Stimulated activated CD4-positive, alpha-beta T cell treated with anti-CD3 and anti-CD28 coated beads, Interleukin-15, amount 100 ng/mL, for 1 hour (primary cell): ENCODE measurements around the gene HTATIP2.
"Not testable (repeated sequence)": the region's sequence is repeated elsewhere in the genome, so short reads cannot be mapped to it uniquely, and the experiment has no call there.

ENCODE experiments used
- DNase-seq, 2 donors: peaks; one replicate each; pipeline ENCODE4 v3.0.0-alpha.2; 2020; ENCODE audit warnings: low read depth in 1 of 2, low spot score in 1 of 2

The HTATIP2 gene

DNA sequence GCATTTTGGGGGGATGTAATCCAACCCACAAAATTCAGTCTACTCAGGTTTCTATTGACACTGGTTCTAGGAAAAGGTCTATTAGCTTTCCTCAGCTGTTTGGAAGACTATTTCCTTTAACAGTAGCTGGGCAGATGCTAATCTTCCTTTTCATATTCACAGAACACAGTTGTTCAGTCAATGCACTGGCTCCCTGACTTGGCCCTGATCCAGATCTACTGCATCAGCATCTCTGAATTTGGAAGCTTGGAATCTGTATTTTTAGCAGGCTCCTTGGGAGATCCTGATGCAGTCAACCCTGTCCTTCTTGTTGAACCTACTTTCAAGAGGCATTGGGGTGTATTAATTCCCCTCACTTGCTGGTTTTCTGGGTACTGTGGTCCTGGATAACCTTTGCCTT is 6.3 kb downstream of the HTATIP2 start:
- DNase-seq = no peak

DNA sequence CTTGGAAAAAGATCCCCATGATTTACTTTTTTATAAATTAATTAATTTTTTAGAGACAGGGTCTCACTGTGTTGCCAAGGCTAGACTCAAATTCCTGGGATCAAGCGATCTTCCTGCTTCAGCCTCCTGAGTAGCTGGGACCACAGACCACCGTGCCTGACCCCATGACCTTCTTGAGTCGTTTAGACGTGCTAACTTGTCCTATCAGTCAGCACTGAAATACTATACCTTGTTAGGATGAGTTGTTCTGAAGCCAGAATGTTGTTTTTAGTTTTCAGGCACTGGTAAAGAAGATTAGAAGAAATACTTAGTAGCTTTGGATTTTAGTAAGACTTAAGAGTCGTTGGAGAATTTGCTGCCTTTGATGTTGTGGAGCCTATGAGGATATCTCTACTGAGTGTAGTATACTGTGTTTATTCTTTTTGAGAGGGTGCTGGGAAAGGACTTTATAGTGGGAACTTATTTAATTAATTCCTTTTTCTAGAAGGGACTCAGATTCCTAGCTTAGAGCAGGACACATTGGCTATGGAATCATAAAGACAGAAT is 8.6 kb downstream of the HTATIP2 start:
- no peak for DNase-seq

DNA sequence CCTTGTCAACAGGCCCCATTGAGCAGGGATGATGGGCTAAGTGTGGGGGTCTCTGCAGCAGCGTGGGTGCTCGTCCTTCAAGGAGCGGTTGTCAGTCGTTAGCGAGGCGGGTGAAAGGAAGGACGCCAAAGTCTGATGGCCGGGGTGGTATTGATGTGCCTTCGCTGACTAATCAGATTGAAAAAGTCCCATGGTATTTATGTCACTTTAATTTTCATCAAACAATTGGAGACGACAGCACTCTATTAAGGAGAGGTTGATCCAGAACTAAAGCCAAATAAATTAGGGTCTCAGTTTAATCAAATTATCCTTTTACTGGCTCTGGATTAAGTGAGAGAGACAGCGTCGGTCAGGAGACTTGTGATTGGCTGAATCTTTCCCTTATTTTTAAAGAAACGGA is 9.6 kb downstream of the HTATIP2 start:
- DNase-seq = no peak

DNA sequence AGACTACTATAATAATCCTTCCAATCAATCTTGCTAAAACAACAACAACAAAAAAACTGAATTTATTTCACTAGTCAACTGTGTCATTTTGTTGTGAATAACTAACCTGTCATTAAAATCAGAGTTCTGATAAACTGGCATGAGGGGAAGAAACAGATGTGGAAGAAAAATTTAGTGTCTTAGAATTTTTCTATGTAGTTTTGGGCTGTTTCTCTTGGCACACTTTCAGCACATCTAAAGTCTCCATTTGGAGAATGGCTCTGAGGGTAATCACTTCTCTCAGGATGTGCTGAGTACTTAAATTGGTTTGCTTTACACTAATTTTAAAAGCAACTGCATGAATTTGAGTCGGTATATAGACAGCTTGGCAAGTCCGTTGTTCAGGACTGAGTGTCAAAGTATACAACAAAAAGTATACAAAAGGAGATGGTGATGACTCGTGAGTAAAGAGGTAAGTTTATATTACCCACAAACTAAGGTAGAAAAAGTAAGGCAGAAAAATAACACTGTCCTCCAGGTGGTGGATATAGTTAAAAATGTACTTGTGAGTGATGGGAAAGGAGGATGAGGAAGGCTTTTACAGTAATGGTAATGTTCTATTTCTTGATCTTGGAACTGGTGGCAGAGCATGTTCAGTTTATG is 10.2 kb downstream of the HTATIP2 start:
- DNase-seq = no peak

DNA sequence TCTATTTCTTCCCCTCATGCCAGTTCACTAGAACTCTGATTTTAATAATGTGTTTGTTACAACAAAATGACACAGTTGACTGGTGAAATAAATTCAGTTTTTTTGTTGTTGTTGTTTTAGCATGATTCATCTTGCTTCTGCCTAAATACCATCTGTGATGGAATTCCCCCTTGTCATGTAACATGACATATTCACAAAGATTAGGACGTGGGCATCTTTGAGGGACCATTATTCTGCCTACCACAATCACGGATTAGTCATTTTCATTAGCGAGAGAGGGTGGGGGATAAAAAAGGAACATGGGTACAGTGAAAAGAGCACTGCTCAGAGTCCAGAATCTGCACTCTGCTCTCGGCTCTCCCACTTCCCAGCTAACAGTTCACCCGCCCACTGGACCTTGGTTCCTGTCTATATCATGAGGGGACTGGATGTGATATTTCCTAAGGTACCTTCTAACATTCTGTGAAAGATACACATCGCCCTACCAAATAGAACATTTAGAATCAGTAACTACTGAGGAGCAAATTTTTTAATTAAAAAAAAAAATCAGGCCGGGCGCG is 11.3 kb downstream of the HTATIP2 start:
- no peak for DNase-seq

DNA sequence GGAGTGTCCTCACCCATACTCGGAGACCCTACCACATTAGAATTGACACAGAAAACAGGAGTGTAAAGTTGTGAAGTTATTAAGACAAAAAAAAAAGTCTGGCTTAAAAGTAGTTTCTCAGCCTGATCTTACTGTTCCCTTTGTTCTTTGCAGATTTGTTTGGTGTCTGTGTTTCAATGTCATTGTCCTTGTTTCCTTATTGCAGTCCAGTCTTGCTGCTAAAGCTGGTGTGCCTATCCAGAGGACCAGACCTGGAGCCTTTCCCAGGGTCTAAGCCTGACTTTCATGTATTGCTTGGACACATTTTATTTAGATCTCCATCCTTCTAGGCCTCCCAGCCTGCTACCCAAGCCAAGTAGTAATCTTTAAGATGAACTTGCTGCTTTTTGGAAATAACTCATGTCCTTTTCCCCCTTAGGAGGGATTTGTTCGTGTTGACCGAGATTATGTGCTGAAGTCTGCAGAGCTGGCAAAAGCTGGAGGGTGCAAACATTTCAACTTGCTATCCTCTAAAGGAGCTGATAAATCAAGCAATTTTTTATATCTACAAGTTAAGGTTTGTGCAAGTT is 12.7 kb downstream of the HTATIP2 start:
- DNase-seq = no peak

DNA sequence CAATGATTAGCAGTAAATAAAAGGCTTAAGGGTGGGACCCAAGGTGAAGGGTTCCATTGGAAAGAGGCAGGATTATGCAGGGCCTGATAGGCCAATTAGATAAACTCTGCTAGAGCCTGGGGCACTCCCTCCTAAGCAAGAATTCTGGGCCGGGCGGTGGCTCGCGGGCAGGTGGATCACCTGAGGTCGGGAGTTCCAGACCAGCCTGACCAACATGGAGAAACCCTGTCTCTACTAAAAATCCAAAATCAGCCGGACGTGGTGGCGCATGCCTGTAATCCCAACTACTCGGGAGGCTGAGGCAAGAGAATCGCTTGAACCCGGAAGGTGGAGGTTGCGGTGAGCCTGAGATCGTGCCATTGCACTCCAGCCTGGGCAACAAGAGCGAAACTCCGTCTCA is 22.5 kb downstream of the HTATIP2 start:
- DNase-seq = not testable (repeated sequence)

DNA sequence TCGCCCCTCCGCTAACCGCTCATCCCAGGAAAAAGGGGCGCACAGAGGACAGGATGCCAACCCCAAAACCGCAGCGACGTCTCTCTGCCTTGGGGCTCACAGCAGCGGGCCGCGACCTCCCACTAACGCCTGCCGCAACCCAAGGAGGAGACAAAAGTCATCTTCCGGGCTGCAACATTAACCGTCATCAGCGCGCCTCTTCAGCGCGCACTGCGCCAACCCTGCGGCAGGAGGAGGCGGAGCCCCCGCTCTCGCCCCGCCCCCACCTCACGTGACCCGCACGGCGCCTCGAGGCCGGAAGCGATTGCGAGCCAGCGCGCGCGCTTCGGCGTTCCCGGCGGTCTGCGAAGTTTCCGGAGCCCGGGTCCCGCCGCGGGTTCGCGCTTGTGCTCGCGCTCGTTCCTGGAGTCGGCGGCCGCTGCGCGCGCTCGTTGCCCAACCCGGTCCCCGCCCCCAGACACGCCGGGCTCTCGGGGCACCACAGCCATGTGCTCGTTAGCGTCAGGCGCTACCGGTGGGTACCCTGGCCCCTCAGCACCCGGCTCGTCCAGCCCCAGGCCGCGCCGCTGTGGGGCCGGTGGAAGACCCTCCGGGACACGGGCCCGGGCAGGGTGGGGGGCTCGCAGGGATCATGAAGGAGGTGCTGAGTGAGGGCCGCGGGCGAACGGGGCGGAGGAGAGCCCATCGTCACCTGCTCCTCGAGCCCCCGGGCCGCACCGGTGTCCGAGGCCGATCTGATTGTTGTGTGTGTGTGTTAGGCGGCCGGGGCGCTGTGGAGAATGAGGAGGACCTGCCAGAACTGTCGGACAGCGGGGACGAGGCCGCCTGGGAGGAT is 24.0 kb downstream of the HTATIP2 start, which contains the start of gene PRMT3:
TSS of gene PRMT3 (plus strand) at position 456 of the 835 bp plus-strand sequence. CDS start at position 487, 31 bp downstream.
- DNase-seq = peak; percentile 96 to 98

DNA sequence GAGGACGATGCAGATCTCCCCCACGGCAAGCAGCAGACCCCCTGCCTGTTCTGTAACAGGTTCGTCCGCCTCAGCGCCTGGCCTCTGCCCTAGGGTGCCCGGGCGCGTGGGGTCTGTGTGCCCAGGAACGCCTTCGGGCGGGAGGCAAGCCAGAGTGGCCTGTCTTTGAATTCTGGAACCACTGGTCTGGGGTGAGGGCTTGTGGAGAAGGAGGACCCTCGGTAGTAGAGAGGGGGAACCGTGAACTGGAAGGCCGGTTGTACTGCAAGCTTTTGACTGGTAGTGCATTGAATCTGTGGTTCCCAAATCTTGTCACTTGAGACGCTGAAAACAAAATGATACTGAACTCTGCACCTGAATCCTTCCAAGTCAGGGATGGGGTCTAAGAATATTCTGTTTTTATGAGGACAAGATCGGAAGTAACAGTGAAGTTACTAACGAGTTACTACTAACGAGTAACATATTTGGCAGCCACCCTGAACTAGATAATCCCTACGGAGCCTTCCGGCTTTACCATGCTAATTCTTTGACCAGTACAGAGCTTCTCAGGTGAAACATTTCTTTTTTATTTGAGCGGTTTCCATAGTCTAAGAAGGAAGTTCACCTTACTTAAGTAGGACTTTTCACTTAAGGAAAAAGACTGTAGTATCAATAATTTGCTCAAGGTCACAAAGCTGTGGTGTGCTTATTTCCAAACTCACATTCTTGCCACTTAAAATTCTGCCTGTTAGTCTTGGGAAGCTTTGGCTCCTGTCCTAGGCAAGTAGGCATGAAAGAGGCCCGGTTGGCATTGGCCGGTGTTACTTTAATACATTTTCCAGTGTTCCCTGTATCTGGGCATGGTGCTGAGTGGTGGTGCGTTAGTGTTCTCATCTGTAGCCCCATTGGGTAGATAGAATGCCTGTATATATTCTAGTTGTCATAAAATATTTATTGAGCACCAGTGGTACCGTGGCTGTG is 24.9 kb downstream of the HTATIP2 start:
- DNase-seq = no peak

DNA sequence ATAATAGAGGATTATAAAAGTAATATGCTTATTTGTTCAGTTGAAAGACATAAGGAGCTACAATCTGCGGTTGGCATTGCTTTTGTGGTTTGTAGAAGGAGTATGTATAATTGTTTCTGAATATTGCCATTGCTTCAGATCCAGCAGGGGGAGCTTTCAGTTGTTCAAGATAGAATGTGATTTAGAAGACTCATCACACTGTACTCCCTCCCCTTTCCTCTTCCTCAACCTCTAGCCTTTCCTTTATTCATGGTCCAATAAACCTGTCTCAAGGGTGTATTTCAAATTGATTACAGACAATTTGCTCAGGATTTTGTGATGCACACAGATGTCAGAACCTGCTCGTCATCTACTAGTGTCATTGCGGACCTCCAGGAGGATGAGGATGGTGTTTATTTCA is 33.8 kb downstream of the HTATIP2 start:
- DNase-seq = no peak

DNA sequence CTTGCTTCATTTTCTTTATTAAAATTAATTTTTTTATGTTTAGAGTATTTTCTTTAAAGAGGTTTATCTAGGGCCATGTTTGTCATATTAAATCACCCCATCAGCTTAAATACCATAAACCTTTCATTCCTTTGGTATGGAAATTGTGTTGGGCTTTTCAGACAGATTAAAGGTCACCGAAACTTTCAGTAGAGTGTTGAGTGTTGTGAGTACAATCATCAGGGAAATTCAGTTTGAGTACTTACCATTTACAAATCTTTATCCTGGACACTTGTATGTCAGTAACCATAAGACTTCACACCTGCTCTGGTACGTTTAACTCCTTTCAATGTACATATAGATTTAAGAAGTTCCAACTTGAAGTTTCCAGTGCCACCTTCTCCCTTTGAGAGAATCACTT is 36.0 kb downstream of the HTATIP2 start:
- no peak for DNase-seq

DNA sequence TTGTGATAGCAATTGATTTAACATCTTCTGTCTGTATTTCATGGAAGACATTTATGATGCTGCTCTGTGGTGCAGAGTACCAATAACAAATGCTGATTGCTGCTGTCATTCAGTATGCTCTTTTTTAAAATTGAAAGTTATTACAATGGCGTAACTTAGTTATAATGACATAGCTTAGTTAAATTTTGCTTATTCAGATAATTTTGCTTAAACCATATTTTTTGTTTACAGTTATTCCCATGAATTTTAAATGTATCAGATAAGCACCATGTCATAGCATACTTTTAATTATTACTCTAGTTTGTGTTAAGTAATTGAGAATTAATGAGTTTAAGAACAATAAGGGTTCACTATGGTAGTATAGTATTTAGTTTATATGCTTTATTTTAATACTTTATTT is 39.5 kb downstream of the HTATIP2 start:
- no peak for DNase-seq

DNA sequence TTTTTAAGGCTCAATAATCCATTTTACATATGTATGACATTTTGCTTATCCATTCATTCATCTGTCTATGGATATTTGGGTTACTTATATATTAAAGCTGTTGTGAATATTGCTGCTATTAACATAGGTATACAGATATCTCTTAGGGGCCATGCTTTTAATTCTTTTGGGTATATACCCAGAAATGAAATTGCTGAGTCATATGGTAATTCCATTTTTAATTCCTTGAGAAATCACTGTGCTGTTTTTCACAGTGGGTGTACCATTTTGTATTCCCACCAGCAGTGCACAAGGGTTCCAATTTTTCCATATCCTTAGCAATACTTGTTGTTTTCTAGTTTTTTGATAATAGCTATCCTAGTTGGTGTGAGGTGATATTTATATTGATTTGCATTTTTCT is 43.0 kb downstream of the HTATIP2 start:
- no peak for DNase-seq

DNA sequence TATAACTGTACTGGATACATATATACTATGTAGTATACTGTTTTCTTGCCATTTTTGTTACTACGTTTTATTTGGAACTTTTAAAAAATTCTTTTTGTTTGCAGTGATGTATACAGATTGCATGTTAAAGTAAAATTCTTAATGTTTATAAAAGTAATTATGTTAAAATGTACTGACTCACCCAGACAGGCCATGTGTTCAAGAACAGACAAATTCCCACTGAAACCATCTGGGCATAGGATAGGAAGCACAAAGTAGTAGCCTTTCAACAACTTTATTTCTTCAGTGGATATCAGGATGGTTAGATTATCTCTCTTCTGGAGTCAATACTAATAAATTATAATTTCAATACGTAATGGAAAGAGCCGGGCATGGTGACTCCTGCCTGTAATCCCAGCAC is 43.8 kb downstream of the HTATIP2 start:
- DNase-seq = no peak

DNA sequence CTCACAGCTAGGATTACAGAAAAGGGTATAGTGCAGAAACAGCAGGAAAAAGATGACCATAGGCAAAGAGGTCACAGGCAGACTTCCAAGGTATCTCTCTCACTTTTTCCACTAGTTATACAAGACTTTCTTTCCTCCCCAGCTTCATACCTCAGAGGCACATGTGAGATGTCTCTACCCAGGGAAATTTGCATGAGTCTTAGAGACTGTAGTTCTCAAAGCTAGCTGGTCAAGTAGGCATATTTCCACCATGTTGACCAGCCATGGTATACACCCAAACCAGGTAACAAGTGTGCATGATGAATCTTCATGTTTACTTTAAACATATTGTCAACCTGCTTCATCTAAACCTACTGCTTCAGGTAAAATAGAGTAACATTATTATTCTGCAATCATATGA is 51.9 kb downstream of the HTATIP2 start:
- DNase-seq = no peak

DNA sequence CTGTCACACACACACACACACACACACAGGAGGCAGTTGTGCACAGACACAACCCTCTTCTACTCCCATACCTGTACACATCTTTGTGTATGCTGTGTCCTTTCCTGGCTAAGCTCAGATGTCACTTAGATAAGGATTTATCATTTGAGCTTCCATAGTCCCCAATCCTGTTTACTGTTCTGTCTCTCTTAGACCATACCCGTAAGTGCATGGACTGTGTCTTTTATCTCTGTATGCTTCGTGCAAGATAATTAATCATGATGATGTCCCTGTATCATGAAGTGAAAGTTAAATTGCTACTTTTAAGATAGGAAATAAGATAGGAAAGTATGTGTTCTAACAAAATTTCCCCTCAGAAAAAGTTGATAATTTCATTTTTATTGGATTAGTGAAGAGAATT is 54.3 kb downstream of the HTATIP2 start:
- DNase-seq = no peak

DNA sequence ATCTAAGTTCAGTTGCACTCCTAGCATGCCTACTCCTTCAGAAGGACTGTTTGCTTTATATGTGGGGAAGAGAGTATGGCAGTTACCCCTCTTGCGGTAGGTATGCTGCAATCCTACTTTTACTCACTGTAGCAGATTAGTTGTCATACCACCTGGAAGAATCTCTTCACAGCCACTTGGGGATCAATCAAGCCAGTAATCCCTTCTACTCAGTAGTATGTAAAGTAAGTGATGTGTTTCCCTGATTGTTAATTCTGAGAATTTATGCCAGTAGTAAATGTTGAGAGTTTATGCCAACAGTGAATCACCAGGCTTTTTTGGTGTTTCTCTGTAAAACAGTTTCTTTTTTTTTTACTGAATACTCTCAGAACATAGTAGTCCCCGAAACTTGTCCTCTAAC is 58.4 kb downstream of the HTATIP2 start:
- no peak for DNase-seq

DNA sequence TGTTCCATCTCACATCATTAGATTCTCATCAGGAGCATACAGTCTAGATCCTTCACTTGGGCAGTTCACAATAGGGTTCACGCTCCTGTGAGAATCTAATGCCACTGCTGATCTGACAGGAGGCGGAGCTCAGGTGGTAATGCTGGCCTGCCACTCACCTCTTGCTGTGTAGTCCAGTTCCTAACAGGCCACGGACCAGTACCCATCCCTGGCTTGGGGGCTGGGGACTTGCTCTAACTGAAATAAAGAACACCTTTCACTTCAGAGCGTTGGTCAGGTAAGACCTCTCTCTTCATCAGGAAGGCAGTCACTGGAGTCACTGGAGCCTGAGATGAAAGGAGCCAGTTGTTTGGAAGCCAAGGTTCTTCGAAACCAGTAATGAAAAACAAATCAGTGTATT is 65.7 kb downstream of the HTATIP2 start:
- no peak for DNase-seq
